Measurements from ENCODE around the gene SPPL2B.

DNA sequence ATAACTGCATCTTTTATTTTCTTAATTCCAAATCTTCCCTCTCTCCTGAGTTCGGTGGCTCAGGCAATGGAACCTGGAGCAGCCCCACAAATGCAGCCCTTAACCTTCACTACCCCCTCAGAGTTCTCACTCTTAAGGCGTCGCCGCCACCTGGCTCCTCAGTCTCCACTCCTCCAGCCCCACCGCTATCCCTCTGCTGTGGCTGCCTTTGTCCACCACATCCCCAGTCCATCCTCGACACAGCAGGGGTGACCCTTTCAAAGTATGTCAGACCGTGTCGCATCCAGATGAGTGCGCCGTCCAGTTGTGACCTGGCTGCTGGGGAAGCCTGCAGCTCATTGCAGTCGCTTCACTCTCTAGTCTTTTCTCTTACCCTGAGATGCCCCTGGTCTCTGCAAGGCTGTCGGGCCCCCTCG is 1.0 kb downstream of the SPPL2B start:
- TF ChIP-seq EP300 (IDR thresholded peaks at IDR 0.05; ENCODE audit: borderline replicate concordance) (no peak), MAX (IDR thresholded peaks at IDR 0.05) (no peak), YY1 (IDR thresholded peaks at IDR 0.05; ENCODE audit: low read depth) (no peak), CEBPB (IDR thresholded peaks at IDR 0.05) (no peak), TEAD4 (IDR thresholded peaks at IDR 0.05) (no peak), CREB1 (IDR thresholded peaks at IDR 0.05; ENCODE audit: low read depth) (no peak), TCF12 (IDR thresholded peaks at IDR 0.05; ENCODE audit: low read depth) (no peak), RAD21 (IDR thresholded peaks at IDR 0.05; ENCODE audit: low read depth) (no peak), EGR1 (IDR thresholded peaks at IDR 0.05) (no peak), TAF1 (IDR thresholded peaks at IDR 0.05; ENCODE audit: low read depth) (no peak), NFIC (IDR thresholded peaks at IDR 0.05) (no peak), FOXM1 (IDR thresholded peaks at IDR 0.05; ENCODE audit: borderline replicate concordance, low read depth) (no peak)
- TF ChIP-seq, protein P1, sequence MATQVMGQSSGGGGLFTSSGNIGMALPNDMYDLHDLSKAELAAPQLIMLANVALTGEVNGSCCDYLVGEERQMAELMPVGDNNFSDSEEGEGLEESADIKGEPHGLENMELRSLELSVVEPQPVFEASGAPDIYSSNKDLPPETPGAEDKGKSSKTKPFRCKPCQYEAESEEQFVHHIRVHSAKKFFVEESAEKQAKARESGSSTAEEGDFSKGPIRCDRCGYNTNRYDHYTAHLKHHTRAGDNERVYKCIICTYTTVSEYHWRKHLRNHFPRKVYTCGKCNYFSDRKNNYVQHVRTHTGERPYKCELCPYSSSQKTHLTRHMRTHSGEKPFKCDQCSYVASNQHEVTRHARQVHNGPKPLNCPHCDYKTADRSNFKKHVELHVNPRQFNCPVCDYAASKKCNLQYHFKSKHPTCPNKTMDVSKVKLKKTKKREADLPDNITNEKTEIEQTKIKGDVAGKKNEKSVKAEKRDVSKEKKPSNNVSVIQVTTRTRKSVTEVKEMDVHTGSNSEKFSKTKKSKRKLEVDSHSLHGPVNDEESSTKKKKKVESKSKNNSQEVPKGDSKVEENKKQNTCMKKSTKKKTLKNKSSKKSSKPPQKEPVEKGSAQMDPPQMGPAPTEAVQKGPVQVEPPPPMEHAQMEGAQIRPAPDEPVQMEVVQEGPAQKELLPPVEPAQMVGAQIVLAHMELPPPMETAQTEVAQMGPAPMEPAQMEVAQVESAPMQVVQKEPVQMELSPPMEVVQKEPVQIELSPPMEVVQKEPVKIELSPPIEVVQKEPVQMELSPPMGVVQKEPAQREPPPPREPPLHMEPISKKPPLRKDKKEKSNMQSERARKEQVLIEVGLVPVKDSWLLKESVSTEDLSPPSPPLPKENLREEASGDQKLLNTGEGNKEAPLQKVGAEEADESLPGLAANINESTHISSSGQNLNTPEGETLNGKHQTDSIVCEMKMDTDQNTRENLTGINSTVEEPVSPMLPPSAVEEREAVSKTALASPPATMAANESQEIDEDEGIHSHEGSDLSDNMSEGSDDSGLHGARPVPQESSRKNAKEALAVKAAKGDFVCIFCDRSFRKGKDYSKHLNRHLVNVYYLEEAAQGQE (IDR thresholded peaks at IDR 0.05; ENCODE audit: low read depth): no peak
